Stimulated activated naive CD8-positive, alpha-beta T cell treated with anti-CD3 and anti-CD28 coated beads, Interleukin-15, amount 100 ng/mL, for 72 hours (primary cell): Measurements from ENCODE around the gene PPM1H.

Experiments
- ATAC-seq: fragments of 150-1000 bp; cut with Tn5 transposase; 2 replicates; pipeline ENCODE4 v1.10.0; 2021; ENCODE audit warnings: mild to moderate bottlenecking, moderate library complexity
- DNase-seq, 2 donors: peaks; one replicate each; pipeline ENCODE4 v3.0.0; 2021 to 2022
- H3K27ac Mint-ChIP-seq, 2 donors: one replicate each; pipeline ENCODE4 v1.8.0; 2022; ENCODE audit warnings: mild to moderate bottlenecking in 2 of 2, mixed read lengths in 2 of 2, moderate library complexity in 2 of 2
- H3K27me3 Mint-ChIP-seq: one replicate; pipeline ENCODE4 v1.8.0; 2022; ENCODE audit warnings: mixed read lengths
- H3K4me1 Mint-ChIP-seq: one replicate; pipeline ENCODE4 v1.8.0; 2022; ENCODE audit warnings: mild to moderate bottlenecking, mixed read lengths
- H3K4me3 Mint-ChIP-seq, 2 donors: one replicate each; pipeline ENCODE4 v1.8.0; 2022; ENCODE audit warnings: mild to moderate bottlenecking in 2 of 2, mixed read lengths in 2 of 2, moderate library complexity in 1 of 2
- H3K9me3 Mint-ChIP-seq, 2 donors: one replicate each; pipeline ENCODE4 v1.8.0; 2022; ENCODE audit warnings: mixed read lengths in 2 of 2

Gene PPM1H

GRCh38 chr12:62714181-62714773 is 220.7 kb downstream of the PPM1H start:
- H3K4me1 Mint-ChIP-seq, result no peaks in the 10 kb centered on the region
- no peak overlapping the region for H3K27ac Mint-ChIP-seq
- DNase-seq, result no peak
- H3K4me3 Mint-ChIP-seq, result no peak overlapping the region
- no peak for ATAC-seq
- no peaks in the 10 kb centered on the region for H3K9me3 Mint-ChIP-seq
- peaks cover 5% of the 10 kb centered on the region for H3K27me3 Mint-ChIP-seq

GRCh38 chr12:62713723-62714122 is 221.2 kb downstream of the PPM1H start:
- Mint-ChIP-seq H3K4me1 (no peaks in the 10 kb centered on the region), H3K27ac (no peak overlapping the region), H3K27me3 (peaks cover 9% of the 10 kb centered on the region), H3K4me3 (no peak overlapping the region), H3K9me3 (no peaks in the 10 kb centered on the region)
- DNase-seq (no peak), ATAC-seq (no peak)

GRCh38 chr12:62712681-62713573 is 222.0 kb downstream of the PPM1H start:
- Mint-ChIP-seq H3K27ac (no peak overlapping the region), H3K9me3 (no peaks in the 10 kb centered on the region), H3K4me3 (no peak overlapping the region), H3K27me3 (peaks cover 9% of the 10 kb centered on the region), H3K4me1 (no peaks in the 10 kb centered on the region)
- DNase-seq (no peak), ATAC-seq (no peak)

- DNase-seq (no peak), ATAC-seq (no peak)
- Mint-ChIP-seq H3K27me3 (peaks cover 9% of the 10 kb centered on the region), H3K4me3 (no peak overlapping the region), H3K4me1 (no peaks in the 10 kb centered on the region), H3K27ac (no peak overlapping the region), H3K9me3 (no peaks in the 10 kb centered on the region)
Measured at GRCh38 chr12:62711631-62712241, 223.2 kb downstream of the PPM1H start.

GRCh38 chr12:62709311-62709710 is 225.6 kb downstream of the PPM1H start:
- DNase-seq, result no peak
- ATAC-seq, result no peak
- Mint-ChIP-seq H3K27me3 (peaks cover 9% of the 10 kb centered on the region), H3K4me1 (no peaks in the 10 kb centered on the region), H3K27ac (no peak overlapping the region), H3K9me3 (no peaks in the 10 kb centered on the region), H3K4me3 (no peak overlapping the region)

GRCh38 chr12:62707939-62708338 is 227.0 kb downstream of the PPM1H start:
- DNase-seq (no peak), ATAC-seq (no peak)
- Mint-ChIP-seq H3K27ac (no peak overlapping the region), H3K4me3 (no peak overlapping the region), H3K9me3 (no peaks in the 10 kb centered on the region), H3K4me1 (peaks cover under 1% of the 10 kb centered on the region), H3K27me3 (peaks cover 17% of the 10 kb centered on the region)

GRCh38 chr12:62705846-62706245 is 229.1 kb downstream of the PPM1H start:
- DNase-seq (no peak), ATAC-seq (no peak)
- H3K4me3 Mint-ChIP-seq, result no peak overlapping the region
- H3K9me3 Mint-ChIP-seq, result no peaks in the 10 kb centered on the region
- peaks cover 5% of the 10 kb centered on the region for H3K4me1 Mint-ChIP-seq
- H3K27me3 Mint-ChIP-seq, result peaks cover 17% of the 10 kb centered on the region
- no peak overlapping the region for H3K27ac Mint-ChIP-seq

- peaks cover 9% of the 10 kb centered on the region for H3K27me3 Mint-ChIP-seq
- no peak overlapping the region for H3K27ac Mint-ChIP-seq
- ATAC-seq, result no peak
- H3K4me3 Mint-ChIP-seq, result no peak overlapping the region
- H3K4me1 Mint-ChIP-seq, result peaks cover 15% of the 10 kb centered on the region
- no peak for DNase-seq
- H3K9me3 Mint-ChIP-seq, result no peaks in the 10 kb centered on the region
Measured at GRCh38 chr12:62703011-62703380, 232.0 kb downstream of the PPM1H start.

- peaks cover 24% of the 10 kb centered on the region for H3K4me1 Mint-ChIP-seq
- H3K27ac Mint-ChIP-seq, result no peak overlapping the region
- no peaks in the 10 kb centered on the region for H3K9me3 Mint-ChIP-seq
- no peak for DNase-seq
- H3K4me3 Mint-ChIP-seq, result no peak overlapping the region
- peaks cover 9% of the 10 kb centered on the region for H3K27me3 Mint-ChIP-seq
- ATAC-seq, result no peak
Measured at GRCh38 chr12:62701492-62701891, 233.5 kb downstream of the PPM1H start.

- DNase-seq (no peak), ATAC-seq (no peak)
- Mint-ChIP-seq H3K9me3 (no peaks in the 10 kb centered on the region), H3K27ac (no peak overlapping the region), H3K4me1 (peaks cover 32% of the 10 kb centered on the region), H3K4me3 (no peak overlapping the region), H3K27me3 (peaks cover 9% of the 10 kb centered on the region)
Measured at GRCh38 chr12:62700091-62700880, 234.7 kb downstream of the PPM1H start.

- DNase-seq (no peak), ATAC-seq (no peak)
- H3K9me3 Mint-ChIP-seq, result no peaks in the 10 kb centered on the region
- H3K27me3 Mint-ChIP-seq, result peaks cover 4% of the 10 kb centered on the region
- H3K27ac Mint-ChIP-seq, result no peak overlapping the region
- H3K4me3 Mint-ChIP-seq, result no peak overlapping the region
- H3K4me1 Mint-ChIP-seq, result peaks cover 36% of the 10 kb centered on the region
Measured at GRCh38 chr12:62698701-62699101, 236.2 kb downstream of the PPM1H start.

- no peaks in the 10 kb centered on the region for H3K9me3 Mint-ChIP-seq
- DNase-seq (no peak), ATAC-seq (no peak)
Measured at GRCh38 chr12:62697893-62698292, 237.1 kb downstream of the PPM1H start.

GRCh38 chr12:62695696-62696095 is 239.3 kb downstream of the PPM1H start:
- DNase-seq (no peak), ATAC-seq (no peak)
- peaks cover 31% of the 10 kb centered on the region for H3K4me1 Mint-ChIP-seq
- H3K4me3 Mint-ChIP-seq, result no peak overlapping the region
- no peaks in the 10 kb centered on the region for H3K27me3 Mint-ChIP-seq
- peak overlapping the region in 1 of 2 donors; percentile 92 for H3K27ac Mint-ChIP-seq
- H3K9me3 Mint-ChIP-seq, result no peaks in the 10 kb centered on the region

More at GRCh38 chr12:62697893-62698292, 237.1 kb downstream of the PPM1H start:
- H3K4me1 Mint-ChIP-seq, result peaks cover 35% of the 10 kb centered on the region
- H3K27ac Mint-ChIP-seq, result no peak overlapping the region
- peak overlapping the region in 1 of 2 donors; percentile 5 for H3K4me3 Mint-ChIP-seq
- H3K27me3 Mint-ChIP-seq, result no peaks in the 10 kb centered on the region

- no peaks in the 10 kb centered on the region for H3K9me3 Mint-ChIP-seq
- H3K27me3 Mint-ChIP-seq, result no peaks in the 10 kb centered on the region
- DNase-seq (no peak), ATAC-seq (no peak)
- H3K4me3 Mint-ChIP-seq, result no peak overlapping the region
- H3K27ac Mint-ChIP-seq, result peak overlapping the region in 1 of 2 donors; percentile 55
- peaks cover 31% of the 10 kb centered on the region for H3K4me1 Mint-ChIP-seq
Measured at GRCh38 chr12:62694632-62695031, 240.3 kb downstream of the PPM1H start.

- Mint-ChIP-seq H3K9me3 (no peaks in the 10 kb centered on the region), H3K4me3 (no peak overlapping the region), H3K27me3 (no peaks in the 10 kb centered on the region), H3K4me1 (peaks cover 35% of the 10 kb centered on the region), H3K27ac (no peak overlapping the region)
- DNase-seq, result no peak
- ATAC-seq, result no peak
Measured at GRCh38 chr12:62694116-62694515, 240.8 kb downstream of the PPM1H start.
